Stimulated activated CD8-positive, alpha-beta memory T cell treated with anti-CD3 and anti-CD28 coated beads, Interleukin-15, amount 100 ng/mL, for 1 hour (primary cell): ENCODE results near the gene OR51B6.
"Not testable (repeated sequence)": the region's sequence is repeated elsewhere in the genome, so short reads cannot be mapped to it uniquely, and the experiment has no call there.

Source experiments
- DNase-seq: peaks from one replicate; pipeline ENCODE4 v3.0.0-alpha.2; 2020; ENCODE audit warnings: low read depth

The OR51B6 gene

DNA sequence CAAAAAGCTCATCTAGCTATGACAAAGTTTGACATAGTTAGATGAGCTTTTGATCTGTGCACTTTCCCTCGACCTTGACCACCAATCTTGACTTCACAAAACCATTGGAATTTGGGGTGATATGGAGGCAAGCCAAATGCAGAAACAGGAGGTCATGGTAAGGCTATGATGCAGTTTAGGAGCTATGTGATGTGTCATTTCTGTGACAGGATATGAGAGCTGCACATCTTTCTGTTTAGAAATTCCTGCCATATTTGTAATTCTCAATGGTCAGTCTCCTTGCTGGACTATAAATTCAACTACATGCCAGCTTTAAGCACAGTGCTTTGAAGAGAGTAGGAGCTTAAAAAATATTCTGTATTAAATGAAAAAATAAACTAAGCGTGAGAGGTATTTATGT, 12.9 kb downstream of the OR51B6 start:
- no peak for DNase-seq

DNA sequence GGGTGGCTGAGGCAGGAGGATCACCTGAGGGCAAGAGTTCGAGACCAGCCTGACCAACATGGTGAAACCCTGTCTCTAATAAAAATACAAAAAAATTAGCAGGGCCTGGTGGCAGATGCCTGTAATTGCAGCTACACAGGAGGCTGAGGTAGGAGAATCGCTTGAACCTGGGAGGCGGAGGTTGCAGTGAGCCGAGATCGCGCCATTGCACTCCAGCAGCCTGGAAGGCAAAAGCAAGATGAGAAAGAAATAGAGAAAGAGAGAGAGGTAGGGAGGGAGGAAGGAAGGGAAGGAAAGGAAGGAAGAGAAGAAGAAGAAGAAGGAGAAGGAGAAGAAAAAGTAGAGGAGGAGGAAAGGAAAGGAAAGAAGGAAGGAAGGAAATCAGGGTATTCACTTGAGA, 15.1 kb downstream of the OR51B6 start:
- not testable (repeated sequence) for DNase-seq

DNA sequence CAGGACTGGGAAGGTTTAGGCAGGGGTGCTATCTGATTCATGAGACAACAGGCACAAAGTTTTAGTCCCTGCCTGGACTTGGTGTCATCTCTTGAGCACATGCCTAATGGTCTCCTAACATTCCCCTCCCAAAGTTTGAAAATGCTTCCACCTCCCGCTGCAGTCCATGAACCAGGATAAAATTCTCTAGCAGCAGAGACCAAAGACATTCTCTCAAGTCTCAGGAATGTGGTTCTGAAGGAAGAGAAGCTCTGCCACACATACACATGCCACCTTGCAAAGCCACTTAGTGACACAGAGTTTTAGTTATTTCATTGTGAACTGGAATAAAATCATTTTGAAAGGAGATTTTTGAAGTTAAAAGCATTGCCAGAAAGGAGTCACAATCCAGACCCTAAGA, 15.5 kb downstream of the OR51B6 start:
- no peak for DNase-seq

DNA sequence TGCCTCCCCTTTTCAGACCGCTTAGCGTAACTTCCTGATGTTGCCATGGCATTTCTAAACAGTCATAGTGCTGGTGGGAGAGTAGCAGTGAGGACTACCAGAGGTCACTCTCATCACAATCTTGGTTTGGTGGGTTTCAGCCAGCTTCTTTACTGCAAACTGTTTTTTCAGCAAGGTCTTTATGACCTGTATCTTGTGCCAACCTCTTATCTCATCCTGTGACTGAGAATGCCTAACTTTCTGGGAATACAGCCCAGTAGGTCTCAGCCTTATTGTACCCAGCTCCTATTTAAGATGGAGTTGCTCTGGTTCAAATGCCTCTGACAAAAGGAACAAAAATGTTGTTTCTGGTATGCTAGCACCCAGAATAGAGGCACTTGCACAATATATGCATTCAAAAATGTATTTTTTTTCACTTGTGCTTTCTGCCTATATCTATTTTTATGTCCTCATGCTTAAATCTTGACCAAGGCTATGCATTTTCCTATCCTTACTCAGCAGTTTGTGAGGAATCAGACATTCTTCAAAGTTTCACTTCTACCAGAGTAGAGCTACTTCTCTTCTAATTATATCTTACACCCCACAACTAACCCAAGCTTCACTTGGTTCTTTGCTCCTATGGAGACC, 16.3 kb downstream of the OR51B6 start:
- no peak for DNase-seq

DNA sequence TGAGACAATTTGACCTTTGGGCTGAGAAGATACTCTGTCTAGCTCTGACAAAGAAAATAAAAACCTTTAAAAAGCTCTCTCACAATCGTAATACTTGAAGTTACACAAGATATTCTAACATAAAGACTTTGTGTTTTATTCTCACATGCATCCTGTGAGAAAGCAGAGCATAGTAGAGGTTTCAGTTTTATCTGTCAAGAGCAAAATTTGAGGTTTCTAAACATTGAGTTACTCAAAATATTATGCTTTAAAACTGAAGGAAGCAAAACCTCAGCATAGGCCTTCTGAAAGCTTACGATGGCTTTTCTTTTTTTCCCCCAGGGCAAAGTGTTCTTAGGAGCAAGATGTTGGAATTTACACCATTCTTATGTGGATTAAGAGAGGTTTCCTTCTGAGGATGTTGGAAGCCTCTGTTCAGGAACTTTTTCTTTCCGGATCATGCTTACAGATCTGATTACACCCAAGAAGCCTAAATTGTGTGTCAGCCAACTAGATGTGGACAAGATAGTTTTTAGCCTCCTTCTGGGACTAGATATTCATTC, 17.3 kb downstream of the OR51B6 start:
- no peak for DNase-seq

DNA sequence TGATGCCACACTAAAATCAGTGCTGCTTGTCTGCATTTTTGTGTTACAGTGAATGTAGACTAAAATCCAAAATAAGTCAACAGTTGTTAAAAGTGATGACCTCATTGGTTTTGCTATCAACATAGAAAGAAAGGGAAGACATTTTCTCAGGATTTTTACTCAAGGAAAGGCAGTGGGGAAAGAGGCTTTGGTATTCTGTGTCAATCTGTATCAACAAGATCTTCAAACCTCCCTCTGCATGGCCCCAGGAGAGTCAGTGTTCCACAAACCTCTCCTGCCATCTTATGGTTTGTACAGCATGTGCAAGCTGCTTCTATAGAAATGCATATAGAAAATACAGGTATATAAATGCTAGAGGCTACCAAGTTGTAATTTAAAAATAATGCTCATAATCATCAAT, 18.5 kb downstream of the OR51B6 start:
- DNase-seq, result no peak

DNA sequence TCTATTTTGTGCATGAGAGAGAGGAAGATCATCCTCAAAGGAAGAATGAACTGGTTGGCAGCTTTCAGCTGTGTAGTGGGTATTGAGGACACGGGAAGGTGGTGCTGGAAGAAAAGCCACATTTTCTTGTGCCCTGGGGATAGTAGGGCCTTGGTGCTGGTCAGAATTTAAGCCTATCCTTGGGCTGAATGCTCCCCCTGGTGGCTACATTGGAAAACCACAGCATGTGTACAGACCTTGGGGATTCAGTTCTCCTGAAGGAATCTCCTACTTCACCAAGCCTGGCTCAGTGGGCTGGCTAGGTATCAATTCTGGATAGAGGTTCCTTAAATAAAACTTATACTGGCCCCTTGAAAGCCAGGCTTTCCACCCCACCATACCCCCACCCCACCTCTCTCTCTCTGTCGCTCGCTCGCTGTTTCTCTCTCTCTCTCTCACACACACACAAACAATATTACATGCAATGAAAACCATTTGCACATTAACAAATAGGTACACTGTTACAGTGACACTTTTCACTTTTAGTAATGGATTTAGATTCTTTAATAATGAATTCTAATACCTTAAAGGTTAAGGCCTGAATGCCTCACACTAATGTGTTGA, 29.5 kb downstream of the OR51B6 start:
- DNase-seq, result no peak

DNA sequence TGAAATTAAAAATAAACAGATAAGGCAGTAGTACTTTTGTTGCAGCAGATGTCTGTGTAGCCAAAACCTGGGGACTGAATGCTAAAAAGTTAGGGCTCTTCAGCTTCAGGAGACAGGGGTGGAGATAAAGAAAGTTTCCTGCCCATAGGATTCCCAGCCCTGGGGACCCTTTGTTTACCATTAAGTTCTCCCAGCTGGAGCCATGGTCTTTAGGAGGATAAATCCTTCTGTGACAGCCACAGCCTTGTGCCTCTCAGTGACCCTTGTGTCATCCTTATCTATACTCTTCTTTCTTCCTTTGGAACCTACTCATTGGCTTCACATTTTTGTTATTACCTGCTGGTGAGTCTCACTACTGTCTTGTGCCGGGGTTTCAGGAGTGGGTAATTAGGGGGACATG, 32.3 kb downstream of the OR51B6 start, which contains the start of gene OR51M1:
OR51M1 (plus strand) TSS at position 237 of the 400 bp plus-strand sequence. CDS start 5,587 bp downstream, outside the sequence.
- no peak for DNase-seq

DNA sequence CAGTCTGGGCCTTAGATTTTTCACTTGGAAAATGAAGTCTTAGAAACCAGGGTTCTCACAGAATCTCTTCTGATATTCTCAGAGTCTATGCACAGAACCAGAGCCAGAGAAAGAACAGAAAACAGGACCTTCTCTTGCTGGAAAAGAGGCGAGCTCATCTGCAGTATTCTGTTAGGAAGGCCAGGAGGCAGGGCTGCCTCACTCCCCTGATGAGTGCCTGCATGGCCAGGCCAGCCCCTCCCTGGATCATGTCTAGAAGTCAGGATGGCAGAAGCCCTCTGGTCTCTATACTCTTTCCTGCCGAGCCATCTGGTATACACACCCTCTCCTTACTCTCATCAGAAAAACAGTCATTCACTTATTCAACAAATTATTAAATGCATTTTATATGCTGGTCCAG, 33.0 kb downstream of the OR51B6 start:
- DNase-seq, result no peak

DNA sequence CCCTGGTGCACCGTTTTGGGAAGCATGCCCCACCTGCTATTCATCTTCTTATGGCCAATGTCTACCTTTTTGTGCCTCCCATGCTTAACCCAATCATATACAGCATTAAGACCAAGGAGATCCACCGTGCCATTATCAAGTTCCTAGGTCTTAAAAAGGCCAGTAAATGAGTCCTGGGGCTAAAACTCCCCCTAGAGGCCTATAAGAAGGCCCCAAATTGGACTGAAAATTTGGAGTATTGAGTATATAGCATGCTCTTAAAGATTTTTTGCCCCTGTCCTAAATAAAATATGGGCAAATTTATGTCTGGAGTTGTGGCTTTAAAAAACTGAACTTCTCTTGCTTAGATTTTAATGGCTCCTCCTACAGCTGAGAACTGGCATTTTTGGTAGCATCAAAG, 38.9 kb downstream of the OR51B6 start:
- DNase-seq, result no peak

DNA sequence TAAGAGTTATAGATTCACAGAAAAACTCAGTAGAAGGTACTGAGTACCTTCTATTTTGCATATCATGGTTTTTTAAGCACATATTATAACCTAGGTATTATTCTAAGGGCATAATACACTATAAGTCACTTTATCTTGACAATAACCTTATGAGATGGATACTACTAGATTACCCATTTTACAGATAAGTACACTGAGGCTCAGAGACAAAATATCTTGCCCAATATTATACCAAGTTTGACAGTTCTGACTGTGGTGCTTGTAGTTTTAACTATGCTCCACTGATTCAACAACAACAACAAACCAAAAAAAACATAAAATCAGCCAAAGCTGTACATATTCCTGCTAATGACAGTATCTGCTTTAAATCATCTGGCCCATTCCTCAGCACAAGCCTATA, 42.8 kb downstream of the OR51B6 start:
- no peak for DNase-seq

DNA sequence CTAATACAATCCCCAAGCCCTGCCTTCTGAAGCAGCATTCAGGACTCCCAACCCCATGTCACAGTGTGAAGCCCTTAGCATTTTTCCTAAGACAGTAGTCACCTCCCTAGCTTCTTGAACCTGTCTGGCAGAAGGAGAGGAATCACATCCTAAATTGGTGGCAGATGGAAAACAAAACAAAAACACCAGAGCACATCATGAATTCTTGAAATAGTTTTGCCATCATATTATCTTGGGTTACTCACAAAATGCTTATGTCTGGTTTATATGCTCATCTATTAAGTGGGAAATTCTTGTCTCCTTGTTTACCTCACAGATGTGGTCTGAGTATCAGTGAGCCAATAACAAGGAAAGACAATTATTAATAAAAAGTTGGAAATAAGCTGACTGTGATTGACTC, 47.6 kb downstream of the OR51B6 start:
- no peak for DNase-seq
